HG03108 (cell line): Measurements from ENCODE around the gene MFSD8.
"Not testable (repeated sequence)": the region's sequence is repeated elsewhere in the genome, so short reads cannot be mapped to it uniquely, and the experiment has no call there.

ENCODE experiments used
- ATAC-seq: cut with Tn5 transposase; IDR thresholded peaks from one replicate; pipeline ENCODE4 v1.9.1; 2021; ENCODE audit warnings: moderate library complexity; ENCODE audit not compliant: unreplicated experiment

MFSD8 gene

GRCh38 chr4:127936974-127937373, 28.0 kb downstream of the MFSD8 start:
- ATAC-seq = no peak

- ATAC-seq = not testable (repeated sequence)
Observed at GRCh38 chr4:127931836-127932235, 33.1 kb downstream of the MFSD8 start.

GRCh38 chr4:127930175-127930574, 34.8 kb downstream of the MFSD8 start:
- ATAC-seq = no peak

GRCh38 chr4:127925720-127926119, 39.3 kb downstream of the MFSD8 start:
- ATAC-seq = not testable (repeated sequence)

- ATAC-seq = no peak
Observed at GRCh38 chr4:127922226-127922625, 42.7 kb downstream of the MFSD8 start.

- no peak for ATAC-seq
Observed at GRCh38 chr4:127920521-127920920, 44.5 kb downstream of the MFSD8 start.

- no peak for ATAC-seq
Observed at GRCh38 chr4:127917151-127917550, 47.8 kb downstream of the MFSD8 start.

GRCh38 chr4:127916512-127916911, 48.5 kb downstream of the MFSD8 start:
- no peak for ATAC-seq

- no peak for ATAC-seq
Observed at GRCh38 chr4:127905029-127905428, 59.9 kb downstream of the MFSD8 start.

GRCh38 chr4:127899682-127900081, 65.3 kb downstream of the MFSD8 start:
- not testable (repeated sequence) for ATAC-seq

GRCh38 chr4:127896528-127896927, 68.4 kb downstream of the MFSD8 start:
- no peak for ATAC-seq

- ATAC-seq = no peak
Observed at GRCh38 chr4:127896069-127896468, 68.9 kb downstream of the MFSD8 start.

GRCh38 chr4:127889903-127890302, 75.1 kb downstream of the MFSD8 start:
- ATAC-seq = no peak

- ATAC-seq = no peak
Observed at GRCh38 chr4:127888559-127888958, 76.4 kb downstream of the MFSD8 start.

- ATAC-seq = peak; percentile 32
Observed at GRCh38 chr4:127881563-127881864, 83.5 kb downstream of the MFSD8 start.

GRCh38 chr4:127880763-127881562, 84.0 kb downstream of the MFSD8 start, which contains the start of gene PLK4:
Gene PLK4, plus strand, starts transcription at chr4:127880893. Its CDS starts 242 bp downstream, at chr4:127881135.
- ATAC-seq = peak; percentile 94

- no peak for ATAC-seq
Observed at GRCh38 chr4:127875791-127876190, 89.2 kb downstream of the MFSD8 start.

GRCh38 chr4:127870688-127871087, 94.3 kb downstream of the MFSD8 start:
- no peak for ATAC-seq

GRCh38 chr4:127870281-127870680, 94.7 kb downstream of the MFSD8 start:
- ATAC-seq = no peak

- no peak for ATAC-seq
Observed at GRCh38 chr4:127868196-127868595, 96.8 kb downstream of the MFSD8 start.
